HUES6 (cell line): ENCODE results near the gene CHST14.

Experiments used
- H3K27ac ChIP-seq: 2 replicates; pipeline ENCODE4 v1.7.0; 2013; ENCODE audit warnings: low read depth, mild to moderate bottlenecking, low read length, inconsistent platforms
- H3K27me3 ChIP-seq: 2 replicates; pipeline ENCODE4 v1.6.1; 2013; ENCODE audit warnings: low read length; ENCODE audit not compliant: control insufficient read depth, insufficient read depth
- H3K36me3 ChIP-seq: 2 replicates; pipeline ENCODE4 v1.6.1; 2013; ENCODE audit warnings: low read length; ENCODE audit not compliant: control insufficient read depth, insufficient read depth
- H3K4me1 ChIP-seq: 2 replicates; pipeline ENCODE4 v1.6.1; 2013; ENCODE audit warnings: low read length; ENCODE audit not compliant: control insufficient read depth, insufficient read depth
- H3K4me3 ChIP-seq: 2 replicates; pipeline ENCODE4 v1.5.1; 2013; ENCODE audit warnings: low read depth, low read length
- H3K9ac ChIP-seq: one replicate; pipeline ENCODE4 v1.6.1; 2013; ENCODE audit warnings: mild to moderate bottlenecking, low read length
- H3K9me3 ChIP-seq: 2 replicates; pipeline ENCODE4 v1.6.1; 2013; ENCODE audit warnings: low read depth, low read length; ENCODE audit not compliant: control insufficient read depth, insufficient read depth

The CHST14 gene

GRCh38 chr15:40474581-40474980 is 3.8 kb downstream of the CHST14 start:
- H3K4me1 ChIP-seq: peaks cover 23% of the 10 kb centered on the region
- H3K4me3 ChIP-seq: no peak overlapping the region
- no peaks in the 10 kb centered on the region for H3K9me3 ChIP-seq
- H3K36me3 ChIP-seq: no peaks in the 10 kb centered on the region
- no peak overlapping the region for H3K27ac ChIP-seq
- H3K9ac ChIP-seq: no peak overlapping the region
- peaks cover 6% of the 10 kb centered on the region; the same call in 1 of the 2 replicates for H3K27me3 ChIP-seq

GRCh38 chr15:40477642-40478327 is 7.0 kb downstream of the CHST14 start:
- Histone ChIP-seq H3K27ac (no peak overlapping the region), H3K27me3 (no peaks in the 10 kb centered on the region), H3K9ac (no peak overlapping the region), H3K4me3 (no peak overlapping the region), H3K4me1 (peaks cover 4% of the 10 kb centered on the region), H3K9me3 (no peaks in the 10 kb centered on the region), H3K36me3 (no peaks in the 10 kb centered on the region)

GRCh38 chr15:40479024-40479423 is 8.2 kb downstream of the CHST14 start:
- Histone ChIP-seq H3K36me3 (no peaks in the 10 kb centered on the region), H3K4me3 (no peak overlapping the region), H3K9ac (no peak overlapping the region), H3K27ac (no peak overlapping the region), H3K9me3 (no peaks in the 10 kb centered on the region), H3K4me1 (peaks cover 4% of the 10 kb centered on the region), H3K27me3 (no peaks in the 10 kb centered on the region)

GRCh38 chr15:40481341-40482074 is 10.7 kb downstream of the CHST14 start:
- Histone ChIP-seq H3K4me1 (peaks cover 4% of the 10 kb centered on the region), H3K36me3 (no peaks in the 10 kb centered on the region), H3K4me3 (no peak overlapping the region), H3K27ac (no peak overlapping the region), H3K9ac (no peak overlapping the region), H3K27me3 (no peaks in the 10 kb centered on the region), H3K9me3 (no peaks in the 10 kb centered on the region)

- H3K36me3 ChIP-seq: no peaks in the 10 kb centered on the region
- H3K27me3 ChIP-seq: no peaks in the 10 kb centered on the region
- H3K4me1 ChIP-seq: no peaks in the 10 kb centered on the region
- no peak overlapping the region for H3K27ac ChIP-seq
- H3K9ac ChIP-seq: no peak overlapping the region
- no peak overlapping the region for H3K4me3 ChIP-seq
- H3K9me3 ChIP-seq: no peaks in the 10 kb centered on the region
Observed at GRCh38 chr15:40483919-40484318, 13.1 kb downstream of the CHST14 start.

GRCh38 chr15:40486066-40486770 is 15.4 kb downstream of the CHST14 start:
- Histone ChIP-seq H3K4me3 (no peak overlapping the region), H3K9ac (no peak overlapping the region), H3K27me3 (no peaks in the 10 kb centered on the region), H3K36me3 (no peaks in the 10 kb centered on the region), H3K27ac (no peak overlapping the region), H3K4me1 (no peaks in the 10 kb centered on the region), H3K9me3 (no peaks in the 10 kb centered on the region)

- no peaks in the 10 kb centered on the region for H3K4me1 ChIP-seq
- no peaks in the 10 kb centered on the region for H3K36me3 ChIP-seq
- H3K27me3 ChIP-seq: no peaks in the 10 kb centered on the region
- H3K27ac ChIP-seq: no peak overlapping the region
- H3K9me3 ChIP-seq: no peaks in the 10 kb centered on the region
- H3K4me3 ChIP-seq: no peak overlapping the region
- no peak overlapping the region for H3K9ac ChIP-seq
Observed at GRCh38 chr15:40487816-40488682, 17.3 kb downstream of the CHST14 start.

GRCh38 chr15:40489274-40490175 is 18.7 kb downstream of the CHST14 start:
- Histone ChIP-seq H3K9me3 (no peaks in the 10 kb centered on the region), H3K36me3 (no peaks in the 10 kb centered on the region), H3K27ac (no peak overlapping the region; the same call in 1 of the 2 replicates), H3K4me3 (no peak overlapping the region), H3K4me1 (no peaks in the 10 kb centered on the region), H3K27me3 (no peaks in the 10 kb centered on the region), H3K9ac (no peak overlapping the region)

GRCh38 chr15:40493089-40493840 is 22.5 kb downstream of the CHST14 start:
- no peak overlapping the region for H3K4me3 ChIP-seq
- no peak overlapping the region for H3K27ac ChIP-seq
- no peaks in the 10 kb centered on the region for H3K27me3 ChIP-seq
- H3K9me3 ChIP-seq: no peaks in the 10 kb centered on the region
- no peak overlapping the region for H3K9ac ChIP-seq
- H3K4me1 ChIP-seq: no peaks in the 10 kb centered on the region
- no peaks in the 10 kb centered on the region for H3K36me3 ChIP-seq
